ENCODE results near the gene POLR3B. TPM values are rescaled to one million over a fixed set of nuclear protein-coding genes. Genes with fewer than 3 reads are reported as not detected.

POLR3B gene
- total and polyA plus RNA-seq, 2 of the 8 experiments (the other 6 are each of a cell fraction or from before 2014, with no cell fraction given): 5.0 to 13.2 TPM

- H2BK15ac ChIP-seq (ENCODE audit: low read length): no peak overlapping the region
Measured at GRCh38 chr12:106409878-106410277, 52.3 kb downstream of the POLR3B start.

More at GRCh38 chr12:106409878-106410277, 52.3 kb downstream of the POLR3B start:
- no peak for DNase-seq (ENCODE audit: low read depth in 1 of 2, low spot score in 2 of 2)
- Histone ChIP-seq H3K4me1 (replicated peaks in 1 of 4; ENCODE audit: control insufficient read depth in 3 of 4, insufficient read depth in 4 of 4, low read length in 3 of 4) (no peaks in the 10 kb centered on the region), H4K20me1 (replicated peaks in 1 of 2; ENCODE audit: control insufficient read depth in 1 of 2, insufficient read depth in 2 of 2, low read length in 2 of 2) (no peaks in the 10 kb centered on the region), H4K8ac (ENCODE audit: extremely low read depth, insufficient read depth, low read length) (no peak overlapping the region), H3K27me3 (replicated peaks in 1 of 4; ENCODE audit: control insufficient read depth in 3 of 4, extremely low read depth in 1 of 4, insufficient read depth in 3 of 4, low read length in 3 of 4) (no peaks in the 10 kb centered on the region), H3K4ac (replicated peaks; ENCODE audit: insufficient read length, low read depth, low read length) (no peak overlapping the region), H3K14ac (ENCODE audit: insufficient read length) (no peak overlapping the region), H3K4me3 (ENCODE audit: extremely low read depth in 1 of 4, insufficient read depth in 2 of 4, low read depth in 3 of 4, low read length in 4 of 4) (no peak overlapping the region), H3K27ac (ENCODE audit: low read depth, low read length) (no peak overlapping the region), H3K79me1 (ENCODE audit: low read depth, low read length) (no peaks in the 10 kb centered on the region), H3K18ac (ENCODE audit: extremely low read depth, low read length) (no peak overlapping the region), H2AFZ (ENCODE audit: low read length) (no peak overlapping the region), H3K79me2 (ENCODE audit: control insufficient read depth in 1 of 2, insufficient read depth in 2 of 2, low read length in 2 of 2) (no peaks in the 10 kb centered on the region), H3K23me2 (ENCODE audit: low read depth, low read length) (no peaks in the 10 kb centered on the region), H3K9ac (replicated peaks in 1 of 4; ENCODE audit: extremely low read depth in 1 of 4, low read depth in 3 of 4, low read length in 3 of 4) (no peak overlapping the region), H2AK5ac (ENCODE audit: low read depth, low read length) (no peak overlapping the region), H2BK12ac (ENCODE audit: low read depth, low read length) (no peak overlapping the region), H4K91ac (replicated peaks; ENCODE audit: insufficient read length, low read length) (no peak overlapping the region), H3K4me2 (ENCODE audit: insufficient read depth in 1 of 2, low read depth in 2 of 2, low read length in 2 of 2) (no peak overlapping the region), H2BK5ac (ENCODE audit: low read depth, low read length) (no peak overlapping the region), H3K9me3 (ENCODE audit: insufficient read depth in 2 of 2, low read depth in 1 of 2, low read length in 1 of 2) (no peaks in the 10 kb centered on the region), H2BK120ac (replicated peaks; ENCODE audit: low read depth, low read length) (no peak overlapping the region), H2BK20ac (ENCODE audit: low read length) (no peak overlapping the region), H3K23ac (ENCODE audit: insufficient read length) (no peak overlapping the region), H3K56ac (replicated peaks; ENCODE audit: insufficient read length, low read depth, low read length) (no peak overlapping the region), H3K36me3 (ENCODE audit: control insufficient read depth in 2 of 4, insufficient read depth in 4 of 4, low read length in 3 of 4) (no peaks in the 10 kb centered on the region), H4K5ac (ENCODE audit: insufficient read length, low read depth, low read length) (no peak overlapping the region)
- ChIA-PET POLR2A (ENCODE audit: partially characterized antibody) (no interaction called here), CTCF (ENCODE audit: partially characterized antibody) (interaction anchor here (0.7 kb wide), 1 partner anchor 22 kb away, joined by 4 read pairs; no protein-coding TSS in a partner anchor)
- TF ChIP-seq PHF8 (conservative IDR thresholded peaks at IDR 0.05; ENCODE audit: low read depth, low read length) (no peak), POU5F1 (IDR thresholded peaks at IDR 0.05; ENCODE audit: low read depth, low read length) (no peak), BRCA1 (IDR thresholded peaks at IDR 0.05; ENCODE audit: low read depth, low read length) (no peak), GTF2F1 (IDR thresholded peaks at IDR 0.05; ENCODE audit: borderline replicate concordance, low read depth, low read length) (no peak), FOSL1 (IDR thresholded peaks at IDR 0.05; ENCODE audit: insufficient read depth, low read depth, low read length) (no peak), USF2 (IDR thresholded peaks at IDR 0.05; ENCODE audit: low read length) (no peak), GABPA (IDR thresholded peaks at IDR 0.05; ENCODE audit: borderline replicate concordance, insufficient read depth, low read length) (no peak)
- WGBS, 2 experiments (ENCODE audit: extremely low coverage in 1 of 2, insufficient coverage in 1 of 2, insufficient read length in 1 of 2, insufficient replicate concordance in 2 of 2, low coverage in 1 of 2, low lambda C conversion rate in 2 of 2, missing lambda C conversion rate in 1 of 2): 83% methylated on average over 2 of the region's 2 CpGs; no CpG with 5 or more reads in 1 of the 2 experiments
- no peak for FAIRE-seq

All from H1 (cell line).